Heart left ventricle (tissue), 13 donors: ENCODE measurements around the gene SORL1-AS1.

Experiments used
- POLR2A ChIP-seq, 2 donors: fragments of 450-650 bp; IDR thresholded peaks; one replicate each; pipeline ENCODE4 v1.6.1; 2017; ENCODE audit warnings: antibody characterized with exemption in 2 of 2, mild to moderate bottlenecking in 2 of 2, moderate library complexity in 2 of 2
- TF ChIP-seq, protein P1 (sequence below), 12 donors: fragments of 200-600 bp; sonication (generic) in 4 of 12; IDR thresholded peaks; one replicate each; pipeline versions ENCODE4 v1.5.0 to v1.8.0; 2018 to 2022; ENCODE audit warnings: antibody characterized with exemption in 12 of 12, mild to moderate bottlenecking in 5 of 12
- donor health status: ischemic (EF 13 %, LVEDD 7.1; RV severe dilation, severe dysfunction).
- donor health status: DM: no; HTN: yes; CAD: no.
- donor health status: DM: no; HTN: no; CAD: no.
- donor health status: ischemic (EF 25% LVEDD 6.9; RV normal size, moderate dysfunction).
- donor health status: ischemic (EF 25% LVEDD 5.7; RV mildly dilated, moderate dysfunction).
- donor health status: ischemic (EF 35%, LVEDD 5.7; RV mildly dilated, moderate dysfunction).
- donor health status: nonischemic (EF 11% LVEDD 7.7; RV severe dilation, severe dysfunction).
- donor health status: DM: yes; HTN: yes; CAD: no.
- donor health status: PGD.
- donor health status: ischemic (EF 29% LVEDD 5.4; RV normal size, mild dysfunction).
- donor health status: nonischemic (EF 23%, LVEDD 6.1; RV moderate dilation, normal function).

DNA sequence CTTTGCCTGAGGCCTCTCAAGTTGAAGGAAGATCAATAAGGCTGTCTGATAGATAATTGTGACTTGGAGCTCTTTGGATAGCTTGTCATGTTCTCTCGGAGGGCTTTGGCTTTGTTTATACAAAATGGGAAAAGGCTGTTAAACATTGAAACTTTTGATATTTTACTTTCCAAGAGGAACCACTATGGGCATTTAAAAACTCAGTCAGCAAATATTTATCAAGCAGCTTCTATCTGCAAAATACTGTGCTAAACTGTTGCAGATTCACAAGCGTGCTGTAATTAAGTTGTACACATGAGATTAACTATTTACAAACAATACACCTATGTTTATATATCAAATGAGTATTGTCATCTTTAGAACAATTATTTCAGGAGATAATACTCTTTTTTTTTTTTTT lies 35.2 kb downstream of the SORL1-AS1 start:
- TF ChIP-seq, protein P1, sequence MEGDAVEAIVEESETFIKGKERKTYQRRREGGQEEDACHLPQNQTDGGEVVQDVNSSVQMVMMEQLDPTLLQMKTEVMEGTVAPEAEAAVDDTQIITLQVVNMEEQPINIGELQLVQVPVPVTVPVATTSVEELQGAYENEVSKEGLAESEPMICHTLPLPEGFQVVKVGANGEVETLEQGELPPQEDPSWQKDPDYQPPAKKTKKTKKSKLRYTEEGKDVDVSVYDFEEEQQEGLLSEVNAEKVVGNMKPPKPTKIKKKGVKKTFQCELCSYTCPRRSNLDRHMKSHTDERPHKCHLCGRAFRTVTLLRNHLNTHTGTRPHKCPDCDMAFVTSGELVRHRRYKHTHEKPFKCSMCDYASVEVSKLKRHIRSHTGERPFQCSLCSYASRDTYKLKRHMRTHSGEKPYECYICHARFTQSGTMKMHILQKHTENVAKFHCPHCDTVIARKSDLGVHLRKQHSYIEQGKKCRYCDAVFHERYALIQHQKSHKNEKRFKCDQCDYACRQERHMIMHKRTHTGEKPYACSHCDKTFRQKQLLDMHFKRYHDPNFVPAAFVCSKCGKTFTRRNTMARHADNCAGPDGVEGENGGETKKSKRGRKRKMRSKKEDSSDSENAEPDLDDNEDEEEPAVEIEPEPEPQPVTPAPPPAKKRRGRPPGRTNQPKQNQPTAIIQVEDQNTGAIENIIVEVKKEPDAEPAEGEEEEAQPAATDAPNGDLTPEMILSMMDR (IDR thresholded peaks at IDR 0.05), result no peak
- TF ChIP-seq POLR2A (IDR thresholded peaks at IDR 0.05), result no peak
